Measurements from ENCODE around the gene FSIP1.

DNA sequence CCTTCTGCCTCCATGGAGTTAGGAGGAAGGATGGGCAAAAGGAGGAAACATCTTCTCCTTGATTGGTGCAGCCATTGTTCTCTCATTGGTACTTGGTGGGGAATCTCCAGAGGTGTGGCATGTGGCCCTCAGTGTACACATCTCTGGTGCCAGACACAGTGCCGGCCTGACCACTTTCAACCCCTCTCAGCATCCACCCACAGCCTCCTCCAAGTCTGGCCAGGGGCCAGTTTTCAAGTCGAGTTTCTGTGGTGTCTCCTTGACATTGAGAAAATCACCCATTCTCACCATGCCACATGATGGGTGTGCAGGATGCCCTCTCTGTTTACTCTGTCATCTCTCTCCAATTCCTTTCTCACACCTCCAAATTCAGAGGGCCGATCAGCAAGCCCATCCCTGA lies 12.8 kb upstream of the FSIP1 start:
- TF ChIP-seq CTCF (IDR thresholded peaks at IDR 0.05; ENCODE audit: low read length) (no peak), EZH2 (IDR thresholded peaks at IDR 0.05; ENCODE audit: borderline replicate concordance, low read length) (no peak)
